NOMO-1 treated with DMSO at 0.1 percent for 48 hours (cell line): ENCODE data around the gene CALB2.
"Not testable (repeated sequence)": the region's sequence is repeated elsewhere in the genome, so short reads cannot be mapped to it uniquely, and the experiment has no call there.

Source experiments
- DNase-seq: peaks from one replicate; lab custom pipeline; 2025; ENCODE audit not compliant: unreplicated experiment; lab: John Stamatoyannopoulos, UW

Gene CALB2, protein sequence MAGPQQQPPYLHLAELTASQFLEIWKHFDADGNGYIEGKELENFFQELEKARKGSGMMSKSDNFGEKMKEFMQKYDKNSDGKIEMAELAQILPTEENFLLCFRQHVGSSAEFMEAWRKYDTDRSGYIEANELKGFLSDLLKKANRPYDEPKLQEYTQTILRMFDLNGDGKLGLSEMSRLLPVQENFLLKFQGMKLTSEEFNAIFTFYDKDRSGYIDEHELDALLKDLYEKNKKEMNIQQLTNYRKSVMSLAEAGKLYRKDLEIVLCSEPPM

DNA sequence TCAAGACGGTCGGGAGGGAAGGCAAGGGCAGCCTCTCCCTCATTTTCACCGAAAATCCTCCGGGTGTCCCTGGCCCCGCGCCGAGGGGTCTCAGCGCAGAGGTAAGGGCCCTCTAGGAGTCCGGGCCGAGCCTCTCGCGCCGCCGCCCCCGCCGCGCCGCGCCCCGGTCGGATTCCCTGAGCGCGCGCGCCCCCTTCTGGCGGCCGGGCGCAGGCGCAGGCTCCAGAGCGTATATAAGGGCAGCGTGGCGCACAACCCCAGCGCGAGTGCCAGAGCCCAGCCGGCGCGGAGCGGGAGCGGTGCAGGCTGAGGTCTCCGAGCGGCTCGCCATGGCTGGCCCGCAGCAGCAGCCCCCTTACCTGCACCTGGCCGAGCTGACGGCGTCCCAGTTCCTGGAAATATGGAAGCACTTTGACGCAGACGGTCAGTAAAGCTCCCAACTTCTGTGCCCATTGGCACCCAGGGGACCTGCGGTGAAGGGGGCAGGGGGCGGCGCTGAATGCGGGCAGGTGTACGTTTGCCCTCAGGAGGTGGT is at the start of gene CALB2:
CALB2 (plus strand) TSS at position 260 of the 535 bp plus-strand sequence; CDS start at position 330, 70 bp downstream.
- DNase-seq: no peak

DNA sequence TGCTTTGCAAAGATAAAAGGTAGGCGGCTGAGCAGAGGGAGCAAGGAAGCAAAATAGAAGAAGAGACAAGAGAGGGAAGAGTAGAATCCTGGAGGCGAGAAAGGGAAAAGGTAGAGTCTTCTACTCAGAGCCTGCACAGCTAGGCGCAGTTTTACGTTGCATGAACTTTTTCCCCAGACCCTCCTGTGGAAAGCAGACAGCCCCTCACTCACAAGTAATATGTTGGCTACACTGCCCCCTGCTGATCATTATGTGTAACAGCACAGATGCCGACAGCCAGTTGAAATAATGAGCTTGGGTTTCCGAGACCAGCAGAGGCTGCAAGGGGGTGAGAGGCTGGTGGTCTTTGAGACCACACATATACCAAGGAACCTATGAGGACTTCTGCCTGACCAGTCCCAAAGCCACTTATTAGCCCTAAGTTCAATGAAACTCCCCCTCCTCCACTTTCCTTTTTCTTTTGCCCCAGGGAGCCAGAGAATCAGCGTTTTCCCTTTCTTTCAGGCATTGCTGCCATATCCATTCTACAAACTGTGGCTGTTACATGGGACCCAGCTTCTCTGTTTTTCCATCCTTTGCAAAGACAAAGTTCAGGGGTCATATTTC is 46.9 kb upstream of the CALB2 start:
- peak; percentile 6 for DNase-seq

DNA sequence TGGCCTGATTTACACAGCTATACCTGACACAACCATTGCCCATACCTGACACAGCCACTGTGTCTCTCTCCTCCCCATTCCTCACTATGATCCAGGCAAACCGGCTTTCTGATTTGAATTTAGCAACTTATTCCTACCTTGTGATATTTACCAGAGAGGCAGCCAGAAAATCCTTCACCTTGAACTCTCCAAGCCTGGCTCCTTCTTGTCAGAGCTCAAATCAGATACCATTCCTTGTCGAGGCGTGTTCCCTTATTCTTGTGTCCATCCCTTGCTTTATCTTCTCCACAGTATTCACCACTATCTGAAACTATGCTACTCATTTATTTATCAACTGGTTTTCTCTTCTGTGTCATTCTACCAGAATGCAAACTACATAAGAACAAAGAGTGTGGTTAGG is 44.9 kb upstream of the CALB2 start:
- DNase-seq: not testable (repeated sequence)

DNA sequence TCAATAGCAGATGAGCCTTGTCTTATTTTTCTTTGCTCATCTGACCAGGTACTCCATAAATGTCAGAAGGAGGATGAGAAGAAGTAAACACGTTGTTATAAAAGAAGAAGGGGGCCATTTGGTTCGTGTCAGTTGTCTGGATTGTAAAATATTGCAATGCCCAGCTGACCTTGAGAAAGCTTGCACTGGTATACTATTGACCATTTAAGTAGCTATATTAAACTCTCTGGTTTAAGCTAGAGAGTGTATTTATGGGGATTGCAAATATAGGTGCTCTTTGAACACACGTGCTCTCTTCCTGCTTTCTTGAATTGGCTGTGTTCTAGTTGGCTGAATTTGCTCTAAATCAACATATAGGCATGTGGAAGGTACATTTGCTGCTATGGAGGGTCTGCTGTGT is 43.3 kb upstream of the CALB2 start:
- no peak for DNase-seq

DNA sequence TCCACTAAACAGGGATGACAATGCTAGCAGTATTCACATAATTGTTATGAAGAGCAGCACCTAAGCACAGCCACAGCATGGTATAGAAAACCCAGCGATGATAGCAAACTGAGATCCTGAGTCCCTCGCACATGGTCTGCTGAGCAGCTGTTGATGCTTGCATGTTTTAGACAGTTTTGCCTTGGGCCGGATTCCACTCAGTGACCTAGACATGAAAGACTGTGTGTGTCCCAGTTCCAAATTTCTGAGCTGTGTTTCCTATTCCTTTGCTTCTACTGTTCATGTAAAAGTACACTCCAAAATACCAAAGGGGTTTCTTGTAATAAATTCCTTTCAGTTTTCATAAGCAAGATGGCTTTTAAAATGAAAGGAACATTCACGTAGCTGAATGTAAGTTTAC is 38.5 kb upstream of the CALB2 start:
- DNase-seq: no peak

DNA sequence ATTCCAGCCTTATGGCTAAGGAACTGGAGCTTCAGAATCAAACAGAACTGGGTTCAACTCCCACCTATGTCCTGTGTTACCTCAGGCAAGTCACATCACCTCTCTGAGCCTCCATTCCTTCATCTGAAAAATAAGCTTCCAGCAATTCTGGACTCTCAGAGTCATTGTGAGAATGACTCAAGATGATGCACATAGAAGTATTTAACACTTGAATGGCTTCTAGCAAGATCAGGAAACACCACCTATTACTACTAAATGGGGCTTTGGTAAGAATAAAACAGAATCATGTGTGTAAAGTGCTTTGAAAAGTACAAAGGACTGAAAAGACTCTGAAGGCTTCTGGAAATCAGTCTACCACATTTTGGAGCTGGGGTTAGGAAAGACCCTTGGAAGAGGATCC is 30.8 kb upstream of the CALB2 start:
- no peak for DNase-seq

DNA sequence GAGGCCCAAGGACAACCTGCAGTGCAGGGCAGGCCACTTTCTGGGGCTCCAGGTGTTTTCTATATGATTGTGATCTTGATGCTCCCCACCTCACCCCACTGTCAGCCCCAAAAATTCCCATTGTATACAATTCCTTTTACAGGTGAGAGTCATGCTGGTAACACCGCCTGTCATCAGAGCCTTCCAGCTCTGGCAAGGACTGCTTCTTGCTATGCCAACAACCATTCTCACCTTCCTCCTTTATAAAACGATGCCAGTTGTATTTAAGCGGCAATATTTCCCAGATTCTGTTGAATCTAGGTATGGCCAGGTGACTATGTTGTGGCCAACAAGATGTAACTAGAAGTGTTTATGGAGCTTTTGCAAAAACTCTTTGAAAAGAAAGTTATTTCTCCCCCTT is 30.4 kb upstream of the CALB2 start:
- DNase-seq: no peak

DNA sequence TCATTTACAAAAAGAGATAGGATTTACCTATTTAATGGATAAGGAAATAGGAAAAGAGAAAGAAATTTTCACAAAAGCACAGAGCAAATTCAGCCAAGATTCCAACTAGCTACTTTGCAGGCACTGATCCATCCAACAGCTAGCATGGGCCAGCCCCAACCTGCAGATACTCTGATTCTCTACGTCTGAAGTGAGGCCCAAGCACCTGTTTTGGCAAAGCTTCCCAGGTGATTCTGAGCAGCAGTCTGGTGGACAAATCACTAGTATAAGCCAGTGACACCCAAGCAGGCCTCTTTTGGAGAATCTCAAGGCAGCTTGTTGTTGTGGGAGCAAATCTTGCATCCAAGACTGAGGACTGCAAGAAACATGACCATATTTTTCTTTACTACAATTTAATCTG is 20.9 kb upstream of the CALB2 start:
- DNase-seq: no peak

DNA sequence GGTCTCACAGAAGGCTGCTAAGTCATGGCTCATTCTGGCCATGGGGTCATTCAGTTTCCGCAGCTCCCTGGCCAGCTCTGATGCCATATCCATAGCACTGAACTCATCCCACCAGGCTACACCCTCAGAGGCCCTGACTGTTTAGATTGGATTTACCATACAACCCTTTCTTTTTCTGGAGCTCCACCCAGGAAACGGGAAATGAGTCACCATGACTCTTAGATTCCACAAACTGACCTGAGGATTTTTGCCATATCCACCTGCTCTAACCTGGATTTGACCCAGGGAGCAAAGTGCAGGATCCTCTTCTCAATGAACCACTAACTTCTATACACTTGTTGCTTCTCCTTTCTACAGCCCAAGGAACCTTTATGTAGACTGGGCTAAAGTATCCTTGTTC is 20.3 kb upstream of the CALB2 start:
- no peak for DNase-seq

DNA sequence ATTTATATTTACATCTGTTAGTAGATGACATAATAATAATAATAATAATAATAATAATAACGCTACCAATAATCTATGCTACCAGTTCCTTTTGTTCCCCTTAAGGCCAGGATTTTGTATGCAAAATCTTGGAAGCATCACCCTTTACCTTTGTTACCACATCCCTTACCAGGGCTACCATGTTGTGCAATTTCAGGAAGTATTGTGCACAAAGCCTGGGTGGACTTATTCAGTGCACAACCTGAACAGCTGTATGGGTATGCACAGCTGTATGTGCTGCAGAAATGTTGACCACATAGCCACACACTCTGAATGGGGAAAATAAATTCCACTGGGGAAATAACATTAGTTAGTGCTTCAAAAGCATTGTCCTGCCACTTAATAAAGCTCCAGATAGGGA is 19.9 kb upstream of the CALB2 start:
- no peak for DNase-seq

DNA sequence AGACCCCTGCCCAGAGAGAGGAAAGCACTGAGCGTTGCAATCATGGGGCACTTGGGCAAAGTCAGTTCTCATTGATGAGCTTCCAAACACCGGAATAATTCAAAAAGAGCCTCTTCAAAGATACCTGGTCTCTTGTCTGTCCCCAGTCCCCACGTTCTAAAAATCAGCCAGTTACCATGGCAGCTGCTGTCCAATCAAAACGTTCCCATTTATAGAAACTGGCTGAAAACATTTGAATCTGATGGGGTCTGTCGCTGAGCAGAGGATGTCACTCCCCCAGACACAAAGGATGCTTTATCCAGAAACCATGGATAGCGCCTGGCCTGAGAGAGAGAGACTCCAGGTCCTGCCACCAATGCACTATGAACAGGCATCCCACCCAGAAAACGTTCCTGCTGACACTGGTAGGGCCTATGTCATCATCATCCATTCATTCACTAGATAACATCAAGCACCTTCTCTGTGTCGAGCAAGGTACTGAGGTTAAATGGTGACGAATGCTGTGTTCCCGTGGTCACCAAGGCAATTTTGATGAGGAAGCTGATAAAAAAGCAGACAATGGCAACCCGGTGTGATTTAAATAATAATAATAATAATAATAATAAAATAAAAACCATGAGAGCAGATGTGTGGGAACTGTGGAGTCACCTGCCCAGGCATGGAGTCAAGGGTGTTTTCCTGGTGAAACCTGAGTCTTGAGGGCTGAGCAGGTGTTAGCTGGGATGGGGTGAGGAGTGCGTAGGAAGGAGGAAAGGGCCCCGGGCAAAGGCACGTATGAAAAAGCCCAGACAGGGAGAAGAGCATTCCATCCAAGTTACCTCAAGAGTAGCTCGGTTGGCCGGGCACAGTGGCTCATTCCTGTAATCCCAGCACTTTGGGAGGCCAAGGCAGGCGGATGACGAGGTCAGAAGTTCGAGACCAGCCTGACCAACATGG is 19.0 kb upstream of the CALB2 start:
- no peak for DNase-seq

DNA sequence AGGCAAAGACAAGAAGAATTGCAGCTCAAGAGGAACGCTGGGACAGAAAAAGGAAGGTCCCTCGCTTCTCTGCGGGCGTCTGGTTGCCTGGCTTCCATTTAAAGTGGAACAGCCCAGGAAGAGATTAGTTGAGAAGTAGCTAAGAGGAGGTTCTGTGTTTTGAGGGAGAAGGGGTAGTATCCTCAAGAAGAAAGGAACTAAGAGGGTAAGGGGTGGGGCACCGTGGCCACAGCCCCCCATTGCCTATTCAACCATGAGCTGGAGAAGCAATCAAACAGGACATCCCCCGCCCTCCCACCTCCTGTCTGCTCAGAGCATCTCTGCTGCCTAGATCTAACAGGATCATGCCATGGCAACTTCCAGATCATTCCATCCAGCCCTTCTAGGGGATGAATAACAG is 18.1 kb upstream of the CALB2 start:
- no peak for DNase-seq

DNA sequence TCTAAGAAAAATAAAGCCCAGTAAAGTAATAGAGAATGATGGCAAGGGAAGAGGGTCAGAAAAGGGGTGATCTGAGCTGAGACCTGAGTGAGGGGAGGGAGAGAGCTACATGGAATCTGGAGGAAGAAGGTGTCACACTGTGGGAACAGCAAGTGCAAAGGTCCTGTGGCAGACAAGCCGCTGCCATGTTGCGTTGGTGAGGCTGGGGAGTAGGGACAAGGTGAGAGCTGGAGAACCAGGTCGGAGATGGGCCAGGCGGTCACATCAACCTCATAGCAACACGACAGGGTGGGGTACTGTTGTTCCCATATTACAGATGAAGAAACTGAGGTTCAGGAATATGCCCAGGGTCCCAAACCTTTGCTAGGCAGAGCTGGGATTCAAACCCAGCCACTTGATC is 16.6 kb upstream of the CALB2 start:
- DNase-seq: no peak

DNA sequence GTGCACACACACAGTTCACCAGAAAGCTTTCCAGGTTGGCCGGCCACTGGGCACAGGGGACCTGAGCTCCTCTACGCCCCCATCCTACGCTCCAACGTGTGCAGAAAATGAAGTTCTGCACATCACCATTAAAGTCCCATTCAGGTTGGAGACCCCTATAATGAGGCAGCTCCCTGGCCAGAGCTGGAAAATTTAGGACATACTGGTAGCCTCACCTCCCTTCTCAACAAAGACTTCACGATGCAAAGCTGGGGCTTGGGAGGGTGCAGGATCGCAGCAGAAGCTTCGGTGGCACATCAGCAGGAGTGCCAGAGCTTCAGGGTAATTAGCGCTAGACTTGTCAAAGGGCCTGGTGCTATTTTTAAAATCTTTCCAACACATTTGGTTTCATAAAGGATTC is 15.4 kb upstream of the CALB2 start:
- no peak for DNase-seq

DNA sequence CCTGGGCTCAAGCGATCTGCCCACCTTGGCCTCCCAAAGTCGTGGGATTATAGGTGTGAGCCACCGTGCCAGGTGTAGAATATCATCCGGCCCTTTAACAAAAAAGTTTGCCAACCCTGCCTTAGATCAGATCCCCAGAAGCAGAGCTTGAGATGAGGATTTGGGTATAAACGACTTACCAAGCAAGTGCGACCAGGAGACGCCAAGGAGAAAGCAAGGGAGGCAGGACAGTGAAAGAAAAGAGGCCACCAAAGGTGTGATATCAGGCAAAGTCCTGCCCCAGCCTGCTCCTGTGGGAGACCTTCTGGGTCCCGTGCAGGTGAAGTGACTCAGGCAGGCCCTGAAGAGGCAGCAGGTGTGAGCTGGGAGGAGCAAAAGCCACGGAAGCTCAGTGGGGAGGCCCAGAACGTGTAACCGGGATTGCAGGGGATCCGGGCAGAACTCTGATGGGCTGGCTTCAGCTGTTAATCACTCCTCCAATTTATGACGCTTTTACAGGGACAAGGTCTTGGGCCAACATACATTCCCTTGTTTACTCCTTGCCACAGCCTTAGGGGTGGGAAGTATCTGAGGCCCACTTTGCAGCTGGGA is 14.1 kb upstream of the CALB2 start:
- DNase-seq: no peak

DNA sequence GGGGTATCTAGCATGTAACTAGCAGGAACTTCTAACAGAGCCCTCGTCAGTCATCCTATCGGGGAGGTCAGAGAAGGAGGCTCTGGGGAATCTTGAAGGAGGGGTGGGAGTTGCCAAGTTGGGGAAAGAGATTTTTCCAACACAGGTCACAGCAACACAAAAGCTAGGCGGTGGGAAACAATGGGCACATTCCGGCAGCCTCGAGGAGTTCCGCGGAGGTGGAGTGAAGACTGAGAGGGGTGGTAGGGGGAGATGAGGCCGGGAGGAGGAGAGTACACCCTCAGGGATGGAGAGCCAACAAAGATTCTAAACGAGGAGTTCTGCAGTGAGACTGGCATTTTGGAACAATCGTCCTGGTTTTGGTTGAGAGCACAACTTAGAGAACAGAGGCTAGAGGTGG is 13.5 kb upstream of the CALB2 start:
- no peak for DNase-seq

DNA sequence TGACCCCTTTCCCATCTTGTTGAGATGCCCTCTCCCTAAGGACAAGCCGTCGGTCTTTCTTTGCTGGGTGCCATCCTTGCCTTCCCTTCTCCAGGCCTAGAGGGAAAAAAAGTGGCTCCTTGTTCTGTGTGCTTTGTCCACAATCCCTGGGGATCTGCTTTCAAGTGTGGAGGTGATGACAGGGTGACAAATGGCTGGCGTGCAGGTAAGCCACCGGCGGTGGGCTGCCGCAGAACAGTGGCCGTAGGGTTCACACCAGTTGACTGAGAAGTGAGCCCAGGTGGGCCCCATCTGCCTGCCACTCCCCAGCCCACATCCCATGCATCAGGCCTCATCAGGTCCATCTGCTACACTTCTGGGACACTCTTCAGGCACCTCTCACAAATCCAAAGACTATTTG is 11.4 kb upstream of the CALB2 start:
- DNase-seq: no peak

DNA sequence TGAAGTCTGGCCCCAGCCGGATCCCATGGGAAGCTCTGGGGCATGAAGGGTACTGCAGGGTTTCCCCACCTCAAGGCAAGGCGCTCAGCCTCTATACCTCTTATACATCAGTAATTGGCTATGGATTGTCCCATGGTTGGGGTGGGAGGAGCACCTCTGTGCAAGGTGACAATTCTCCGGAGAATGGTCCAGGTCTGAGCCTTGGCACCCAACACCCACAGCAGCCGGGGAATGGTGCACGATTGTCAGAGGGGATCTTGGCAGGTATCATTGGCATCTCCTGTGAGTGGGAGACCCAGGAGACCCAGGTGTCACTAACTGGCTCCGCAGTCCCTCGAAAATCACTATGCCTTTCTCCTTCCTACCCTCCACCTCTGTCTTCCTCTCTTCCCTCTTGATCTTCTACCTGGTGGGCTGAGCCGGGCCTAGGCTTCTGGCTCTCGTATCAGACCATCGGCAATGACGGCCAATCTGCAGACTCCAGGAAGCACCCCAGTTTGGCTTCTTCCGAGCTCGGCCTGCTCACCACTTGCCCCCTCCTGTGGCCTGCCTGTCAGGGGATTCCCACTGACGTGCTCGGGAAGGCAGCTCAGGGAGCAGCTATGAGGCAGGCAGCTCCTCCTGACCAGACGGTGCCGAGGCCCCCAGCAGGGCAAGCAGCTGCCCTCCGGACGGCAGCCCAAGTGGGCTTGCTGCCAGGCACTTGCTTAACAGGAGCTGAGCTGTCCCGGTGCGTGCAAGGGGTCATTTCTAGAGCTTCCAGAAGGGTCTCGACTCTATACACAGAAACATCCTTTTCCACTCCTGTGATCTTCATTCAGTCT is 10.0 kb upstream of the CALB2 start:
- no peak for DNase-seq

DNA sequence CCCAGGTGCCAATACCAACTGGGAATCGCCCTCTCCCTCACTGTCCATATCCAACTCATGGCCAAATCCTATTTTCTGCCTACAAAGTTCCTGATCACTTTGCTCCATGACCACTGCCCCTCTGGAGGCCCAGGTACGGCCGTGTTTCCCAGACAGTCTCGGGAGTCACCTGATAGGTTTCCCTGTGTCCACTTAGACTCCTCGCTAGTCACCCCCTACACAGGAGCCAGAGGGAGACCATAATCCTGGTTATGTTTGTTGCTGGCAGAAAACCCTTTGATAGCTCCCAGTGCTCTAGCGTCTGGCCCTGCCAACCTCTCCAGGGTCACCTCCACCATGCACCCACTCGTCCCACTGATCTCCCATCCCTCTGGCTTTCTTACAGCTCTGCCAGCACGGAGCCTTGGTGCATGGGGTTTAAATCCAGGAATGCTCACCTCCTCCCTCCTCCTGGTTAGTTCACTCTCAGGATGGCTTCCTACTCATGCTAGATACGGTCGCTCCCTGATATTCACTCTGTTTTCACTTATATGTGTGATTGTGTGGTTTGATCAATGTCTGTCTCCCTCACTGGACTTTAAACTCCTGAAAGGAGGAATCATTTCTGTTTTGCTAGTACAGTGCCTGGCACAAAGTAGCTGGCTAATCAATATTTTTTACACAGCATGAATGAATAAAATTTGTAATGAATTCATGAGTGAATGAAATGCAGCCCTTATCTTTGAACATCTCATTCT is 7.5 kb upstream of the CALB2 start:
- DNase-seq: no peak

DNA sequence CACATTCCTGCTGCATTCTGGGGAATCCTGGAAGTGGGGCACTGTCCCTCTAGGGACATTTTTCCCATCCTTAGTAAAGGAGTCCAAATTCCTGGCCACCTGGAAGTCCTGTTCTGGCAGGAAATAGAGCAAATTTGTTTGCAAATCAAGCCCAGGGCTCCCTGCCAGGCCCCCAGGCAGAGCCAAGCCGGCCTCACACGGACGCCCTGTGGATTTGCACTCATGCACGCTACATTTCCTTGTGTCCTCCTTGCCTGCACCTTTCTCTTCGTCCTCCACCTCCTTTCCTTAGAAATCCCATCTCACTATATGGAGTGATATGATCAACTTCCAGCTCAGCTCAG is 7.0 kb upstream of the CALB2 start:
- DNase-seq: no peak
